T47D (cell line): ENCODE data around the gene DUSP22.
"Not testable (repeated sequence)": the region's sequence is repeated elsewhere in the genome, so short reads cannot be mapped to it uniquely, and the experiment has no call there.

Source experiments
- DNase-seq, 2 experiments: peaks; one replicate each; pipeline versions ENCODE4 v3.0.0 to v3.0.0-alpha.2; 2011 to 2012; ENCODE audit warnings: low read depth in 1 of 2, low spot score in 1 of 2
- JUND ChIP-seq: IDR thresholded peaks from 2 replicates; pipeline ENCODE4 v1.6.1; 2012; ENCODE audit warnings: low read depth
- in situ Hi-C: cut with HindIII; loops from 2 replicates; pipeline ENCODE4 v1.10.0; 2016; ENCODE audit warnings: low sequenced_read_pairs, low pct_unique_long_range_greater_than_20kb

DUSP22 gene

GRCh38 chr6:372336-372911 lies 80.1 kb downstream of the DUSP22 start:
- no peak for TF ChIP-seq JUND
- DNase-seq = no peak
- in situ Hi-C loops = no loop called here

GRCh38 chr6:373031-373430 lies 80.7 kb downstream of the DUSP22 start:
- in situ Hi-C loops = no loop called here
- no peak for TF ChIP-seq JUND
- no peak for DNase-seq

- TF ChIP-seq JUND = no peak
- in situ Hi-C loops = no loop called here
- peak in 1 of 2 experiments; percentile 51 for DNase-seq
Measured at GRCh38 chr6:373773-374724, 81.8 kb downstream of the DUSP22 start.

GRCh38 chr6:374956-375355 lies 82.7 kb downstream of the DUSP22 start:
- no peak for TF ChIP-seq JUND
- in situ Hi-C loops = no loop called here
- no peak for DNase-seq

GRCh38 chr6:376827-377640 lies 84.7 kb downstream of the DUSP22 start:
- no peak for DNase-seq

GRCh38 chr6:377641-378020 lies 85.3 kb downstream of the DUSP22 start:
- DNase-seq, in situ Hi-C loops: not testable (repeated sequence)

More at GRCh38 chr6:376827-377640, 84.7 kb downstream of the DUSP22 start:
- TF ChIP-seq JUND = no peak
- in situ Hi-C loops = no loop called here

GRCh38 chr6:378090-378957 lies 86.0 kb downstream of the DUSP22 start:
- no peak for TF ChIP-seq JUND
- in situ Hi-C loops = no loop called here
- no peak for DNase-seq

- TF ChIP-seq JUND = no peak
- in situ Hi-C loops = no loop called here
- DNase-seq = no peak
Measured at GRCh38 chr6:378958-379409, 86.7 kb downstream of the DUSP22 start.

GRCh38 chr6:379410-380181 lies 87.3 kb downstream of the DUSP22 start:
- peak in 1 of 2 experiments; percentile 47 for DNase-seq
- in situ Hi-C loops = no loop called here
- no peak for TF ChIP-seq JUND

GRCh38 chr6:380234-381218 lies 88.2 kb downstream of the DUSP22 start:
- in situ Hi-C loops = no loop called here
- TF ChIP-seq JUND = no peak
- DNase-seq = no peak
